Measurements from ENCODE around the gene OR1F1.

The OR1F1 gene

DNA sequence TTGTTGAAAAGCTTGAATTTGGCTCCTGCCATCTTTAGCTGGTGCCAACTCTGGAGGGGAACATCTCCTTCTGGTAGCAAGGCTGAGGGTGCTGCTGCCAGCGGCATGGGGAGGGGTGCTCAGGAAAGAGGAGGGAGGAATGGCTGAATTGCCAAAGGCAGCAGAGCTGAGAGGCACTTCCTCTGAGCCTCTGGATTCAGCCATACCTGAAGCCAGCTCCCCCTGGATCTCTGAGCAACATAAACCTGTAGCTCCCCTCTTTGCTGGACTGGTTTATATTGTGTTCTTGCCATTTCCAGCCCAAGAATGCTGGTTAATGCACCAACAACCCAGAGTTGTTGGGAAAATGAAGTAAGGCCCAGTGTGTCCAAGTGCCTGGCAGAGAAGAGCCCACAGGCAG lies 61.0 kb downstream of the OR1F1 start:
- DNase-seq: no peak
- Histone ChIP-seq H3K27me3 (replicated peaks) (no peaks in the 10 kb centered on the region), H3K36me3 (replicated peaks) (no peaks in the 10 kb centered on the region), H3K4me3 (ENCODE audit: low read depth, low read length) (no peak overlapping the region), H3K27ac (no peak overlapping the region)
- in situ Hi-C loops (cut with HindIII; ENCODE audit: low pct_ligation_motif_present, low sequenced_read_pairs): no loop called here
- TF ChIP-seq, protein P1, sequence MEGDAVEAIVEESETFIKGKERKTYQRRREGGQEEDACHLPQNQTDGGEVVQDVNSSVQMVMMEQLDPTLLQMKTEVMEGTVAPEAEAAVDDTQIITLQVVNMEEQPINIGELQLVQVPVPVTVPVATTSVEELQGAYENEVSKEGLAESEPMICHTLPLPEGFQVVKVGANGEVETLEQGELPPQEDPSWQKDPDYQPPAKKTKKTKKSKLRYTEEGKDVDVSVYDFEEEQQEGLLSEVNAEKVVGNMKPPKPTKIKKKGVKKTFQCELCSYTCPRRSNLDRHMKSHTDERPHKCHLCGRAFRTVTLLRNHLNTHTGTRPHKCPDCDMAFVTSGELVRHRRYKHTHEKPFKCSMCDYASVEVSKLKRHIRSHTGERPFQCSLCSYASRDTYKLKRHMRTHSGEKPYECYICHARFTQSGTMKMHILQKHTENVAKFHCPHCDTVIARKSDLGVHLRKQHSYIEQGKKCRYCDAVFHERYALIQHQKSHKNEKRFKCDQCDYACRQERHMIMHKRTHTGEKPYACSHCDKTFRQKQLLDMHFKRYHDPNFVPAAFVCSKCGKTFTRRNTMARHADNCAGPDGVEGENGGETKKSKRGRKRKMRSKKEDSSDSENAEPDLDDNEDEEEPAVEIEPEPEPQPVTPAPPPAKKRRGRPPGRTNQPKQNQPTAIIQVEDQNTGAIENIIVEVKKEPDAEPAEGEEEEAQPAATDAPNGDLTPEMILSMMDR (IDR thresholded peaks at IDR 0.05; ENCODE audit: low read depth, low read length, missing control alignments): no peak

DNA sequence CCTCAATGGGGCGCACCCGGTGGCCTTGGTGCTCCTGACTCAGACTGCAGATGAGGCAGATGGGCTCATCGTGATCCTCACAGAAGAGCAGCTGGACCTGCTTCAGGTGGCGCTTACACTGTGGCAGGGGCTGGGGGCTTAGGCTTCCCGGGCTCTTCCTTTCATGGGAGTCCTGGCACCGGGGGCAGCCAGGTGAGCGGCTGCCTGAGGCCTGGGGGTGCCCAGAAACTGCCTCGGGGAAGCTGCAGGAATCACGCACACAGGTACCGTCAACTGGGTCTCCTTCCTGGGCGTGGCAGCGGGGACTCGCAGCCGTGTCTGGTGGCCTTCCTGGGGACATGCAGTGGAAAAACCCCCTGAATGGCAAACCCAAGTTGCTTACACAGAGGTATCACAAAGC lies 61.4 kb downstream of the OR1F1 start:
- H3K27me3 ChIP-seq (replicated peaks): no peaks in the 10 kb centered on the region
- H3K36me3 ChIP-seq (replicated peaks): no peaks in the 10 kb centered on the region
- no peak for DNase-seq
- TF ChIP-seq, protein P1 (IDR thresholded peaks at IDR 0.05; ENCODE audit: low read depth, low read length, missing control alignments): no peak
- H3K27ac ChIP-seq: no peak overlapping the region
- in situ Hi-C loops (cut with HindIII; ENCODE audit: low pct_ligation_motif_present, low sequenced_read_pairs): no loop called here
- no peak overlapping the region for H3K4me3 ChIP-seq (ENCODE audit: low read depth, low read length)

DNA sequence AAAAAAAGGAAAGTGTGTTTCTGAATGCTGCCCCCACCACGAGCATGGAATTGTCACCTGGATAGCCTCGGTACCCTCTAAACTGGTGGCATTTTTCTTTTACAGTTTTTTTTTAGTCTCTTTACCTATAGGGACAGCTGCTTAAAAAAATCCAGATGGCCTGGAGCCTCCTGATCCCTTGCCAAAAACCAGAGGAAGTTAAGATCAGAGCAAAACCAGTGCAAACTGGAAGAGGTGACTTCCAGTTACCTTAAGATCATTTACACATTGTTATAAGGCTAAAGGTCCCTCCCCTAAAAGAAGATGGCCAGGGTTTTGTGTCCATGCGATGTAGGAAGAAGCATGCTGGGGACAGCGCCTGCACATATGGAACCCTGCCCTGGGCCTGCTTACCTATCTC lies 65.0 kb downstream of the OR1F1 start:
- no peak overlapping the region for H3K27ac ChIP-seq
- in situ Hi-C loops (cut with HindIII; ENCODE audit: low pct_ligation_motif_present, low sequenced_read_pairs): no loop called here
- H3K27me3 ChIP-seq (replicated peaks): no peaks in the 10 kb centered on the region
- DNase-seq: no peak
- no peak overlapping the region for H3K4me3 ChIP-seq (ENCODE audit: low read depth, low read length)
- no peaks in the 10 kb centered on the region for H3K36me3 ChIP-seq (replicated peaks)
- TF ChIP-seq, protein P1 (IDR thresholded peaks at IDR 0.05; ENCODE audit: low read depth, low read length, missing control alignments): no peak

DNA sequence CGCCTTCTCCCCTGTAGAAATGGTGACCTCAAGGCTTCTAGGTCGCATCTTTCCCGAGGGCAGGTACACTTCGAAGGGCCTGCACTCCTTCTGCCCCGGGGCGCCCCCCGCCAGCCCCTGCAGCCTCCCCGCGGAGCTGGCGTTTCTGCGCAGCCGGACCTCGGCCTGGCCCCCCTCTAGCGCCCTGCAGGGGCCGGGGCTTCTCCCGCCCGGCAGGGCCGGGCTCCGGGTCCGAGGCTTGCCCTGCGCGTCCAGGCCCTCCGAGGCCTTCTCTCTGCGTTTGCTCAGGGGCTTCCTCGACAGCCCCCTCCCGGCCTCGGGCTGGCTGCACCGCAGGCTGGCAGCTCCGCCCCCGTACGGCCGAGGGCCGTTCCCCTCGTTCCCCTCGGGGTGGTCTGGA lies 66.3 kb downstream of the OR1F1 start:
- DNase-seq: no peak
- H3K27ac ChIP-seq: no peak overlapping the region
- TF ChIP-seq, protein P1 (IDR thresholded peaks at IDR 0.05; ENCODE audit: low read depth, low read length, missing control alignments): no peak
- H3K27me3 ChIP-seq (replicated peaks): no peaks in the 10 kb centered on the region
- H3K36me3 ChIP-seq (replicated peaks): no peaks in the 10 kb centered on the region
- H3K4me3 ChIP-seq (ENCODE audit: low read depth, low read length): no peak overlapping the region
- in situ Hi-C loops (cut with HindIII; ENCODE audit: low pct_ligation_motif_present, low sequenced_read_pairs): no loop called here

Measured in brain microvascular endothelial cell (primary cell).